NCI-H2029 (cell line): Measurements from ENCODE around the gene DAO.
"Not testable (repeated sequence)": the region's sequence is repeated elsewhere in the genome, so short reads cannot be mapped to it uniquely, and the experiment has no call there.

Experiments
- DNase-seq: peaks from one replicate; lab custom pipeline; 2025; lab: John Stamatoyannopoulos, UW

The DAO gene

GRCh38 chr12:108850854-108851573 is 28.9 kb upstream of the DAO start:
- DNase-seq, result no peak

- no peak for DNase-seq
These were observed 27.1 kb upstream of the DAO start for GRCh38 chr12:108852674-108853309.

GRCh38 chr12:108853426-108853825 is 26.5 kb upstream of the DAO start:
- no peak for DNase-seq

- no peak for DNase-seq
These were observed 25.9 kb upstream of the DAO start for GRCh38 chr12:108853981-108854446.

- no peak for DNase-seq
These were observed 25.2 kb upstream of the DAO start for GRCh38 chr12:108854451-108855283.

GRCh38 chr12:108855284-108856169 is 24.4 kb upstream of the DAO start:
- no peak for DNase-seq

- DNase-seq, result no peak
These were observed 23.8 kb upstream of the DAO start for GRCh38 chr12:108856170-108856427.

- DNase-seq, result no peak
These were observed 23.3 kb upstream of the DAO start for GRCh38 chr12:108856428-108857157.

GRCh38 chr12:108857158-108857407 is 22.8 kb upstream of the DAO start:
- no peak for DNase-seq

- no peak for DNase-seq
These were observed 21.4 kb upstream of the DAO start for GRCh38 chr12:108858311-108859074.

- DNase-seq, result not testable (repeated sequence)
These were observed 20.6 kb upstream of the DAO start for GRCh38 chr12:108859141-108859922.

GRCh38 chr12:108859923-108860291 is 20.0 kb upstream of the DAO start:
- DNase-seq, result no peak

- no peak for DNase-seq
These were observed 19.4 kb upstream of the DAO start for GRCh38 chr12:108860443-108860842.

- no peak for DNase-seq
These were observed 17.9 kb upstream of the DAO start for GRCh38 chr12:108861878-108862587.

- DNase-seq, result no peak
These were observed 17.3 kb upstream of the DAO start for GRCh38 chr12:108862588-108862959.

- DNase-seq, result no peak
These were observed 14.7 kb upstream of the DAO start for GRCh38 chr12:108865169-108865568.

GRCh38 chr12:108866083-108866482 is 13.8 kb upstream of the DAO start:
- DNase-seq, result not testable (repeated sequence)

GRCh38 chr12:108868781-108869180 is 11.1 kb upstream of the DAO start:
- no peak for DNase-seq

GRCh38 chr12:108875280-108875679 is 4.6 kb upstream of the DAO start:
- no peak for DNase-seq
